Measurements from ENCODE around the gene RAB4B.
"Not testable (repeated sequence)": the region's sequence is repeated elsewhere in the genome, so short reads cannot be mapped to it uniquely, and the experiment has no call there.

- not testable (repeated sequence) for TF ChIP-seq CTCF, EP300 (IDR thresholded peaks at IDR 0.05)
Measured at GRCh38 chr19:40822704-40823553, 44.9 kb downstream of the RAB4B start.
